ENCODE results near the gene RTN4R.

The RTN4R gene

DNA sequence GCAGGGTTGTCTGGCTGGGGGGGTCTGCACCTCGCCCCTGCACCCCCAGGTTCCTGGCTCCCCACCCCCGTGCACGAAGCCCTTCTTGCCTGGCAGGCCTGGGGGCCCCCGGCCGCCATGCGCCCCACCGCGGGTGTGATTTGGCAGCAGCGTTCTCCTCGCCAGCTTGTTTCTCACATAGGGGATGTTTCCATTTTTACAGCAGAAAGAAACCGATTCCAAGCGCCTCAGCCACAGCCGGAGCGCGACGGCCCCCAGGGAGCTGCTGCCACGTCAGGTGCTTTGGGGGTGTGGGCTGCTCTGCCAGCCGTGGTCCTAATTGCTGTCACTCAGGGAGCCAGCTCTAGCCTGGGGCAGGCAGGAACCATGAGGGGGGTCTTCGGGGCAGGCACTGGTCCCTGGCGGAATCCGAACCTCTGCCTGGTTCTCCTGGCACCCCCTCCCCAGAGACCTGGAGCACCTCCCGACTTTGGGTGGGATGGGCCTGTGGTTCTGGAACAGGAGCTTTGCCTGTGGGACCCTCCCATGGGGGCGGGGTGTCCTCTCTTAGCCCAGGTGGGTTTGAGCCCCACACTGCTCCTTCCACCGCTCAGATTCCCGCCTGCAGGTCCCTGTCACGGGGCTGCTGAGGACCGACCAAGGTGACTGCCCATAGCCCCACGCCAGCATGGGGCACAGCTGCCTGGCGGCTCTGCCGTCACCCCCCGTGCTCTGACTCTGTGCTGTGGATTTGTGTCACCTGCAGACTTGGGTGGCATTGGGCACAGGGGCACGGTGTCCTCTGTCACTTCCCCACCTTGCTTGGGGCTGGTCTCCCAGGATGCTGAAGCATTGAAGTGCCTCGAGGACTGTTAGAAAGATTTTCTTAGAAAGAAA lies 54.0 kb downstream of the RTN4R start:
- H3K36me3 ChIP-seq = no peaks in the 10 kb centered on the region
- H3K4me1 ChIP-seq (ENCODE audit: control insufficient read depth in 1 of 2, insufficient read depth in 1 of 2, low read depth in 1 of 2, low read length in 1 of 2) = no peaks in the 10 kb centered on the region
- H3K4me3 ChIP-seq (ENCODE audit: low read depth in 1 of 2, low read length in 1 of 2) = no peak overlapping the region
- H3K27me3 ChIP-seq = no peaks in the 10 kb centered on the region
- H3K27ac ChIP-seq = no peak overlapping the region
- H3K9me3 ChIP-seq = no peaks in the 10 kb centered on the region
- TF ChIP-seq, protein P1, sequence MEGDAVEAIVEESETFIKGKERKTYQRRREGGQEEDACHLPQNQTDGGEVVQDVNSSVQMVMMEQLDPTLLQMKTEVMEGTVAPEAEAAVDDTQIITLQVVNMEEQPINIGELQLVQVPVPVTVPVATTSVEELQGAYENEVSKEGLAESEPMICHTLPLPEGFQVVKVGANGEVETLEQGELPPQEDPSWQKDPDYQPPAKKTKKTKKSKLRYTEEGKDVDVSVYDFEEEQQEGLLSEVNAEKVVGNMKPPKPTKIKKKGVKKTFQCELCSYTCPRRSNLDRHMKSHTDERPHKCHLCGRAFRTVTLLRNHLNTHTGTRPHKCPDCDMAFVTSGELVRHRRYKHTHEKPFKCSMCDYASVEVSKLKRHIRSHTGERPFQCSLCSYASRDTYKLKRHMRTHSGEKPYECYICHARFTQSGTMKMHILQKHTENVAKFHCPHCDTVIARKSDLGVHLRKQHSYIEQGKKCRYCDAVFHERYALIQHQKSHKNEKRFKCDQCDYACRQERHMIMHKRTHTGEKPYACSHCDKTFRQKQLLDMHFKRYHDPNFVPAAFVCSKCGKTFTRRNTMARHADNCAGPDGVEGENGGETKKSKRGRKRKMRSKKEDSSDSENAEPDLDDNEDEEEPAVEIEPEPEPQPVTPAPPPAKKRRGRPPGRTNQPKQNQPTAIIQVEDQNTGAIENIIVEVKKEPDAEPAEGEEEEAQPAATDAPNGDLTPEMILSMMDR (IDR thresholded peaks at IDR 0.05) = no peak

DNA sequence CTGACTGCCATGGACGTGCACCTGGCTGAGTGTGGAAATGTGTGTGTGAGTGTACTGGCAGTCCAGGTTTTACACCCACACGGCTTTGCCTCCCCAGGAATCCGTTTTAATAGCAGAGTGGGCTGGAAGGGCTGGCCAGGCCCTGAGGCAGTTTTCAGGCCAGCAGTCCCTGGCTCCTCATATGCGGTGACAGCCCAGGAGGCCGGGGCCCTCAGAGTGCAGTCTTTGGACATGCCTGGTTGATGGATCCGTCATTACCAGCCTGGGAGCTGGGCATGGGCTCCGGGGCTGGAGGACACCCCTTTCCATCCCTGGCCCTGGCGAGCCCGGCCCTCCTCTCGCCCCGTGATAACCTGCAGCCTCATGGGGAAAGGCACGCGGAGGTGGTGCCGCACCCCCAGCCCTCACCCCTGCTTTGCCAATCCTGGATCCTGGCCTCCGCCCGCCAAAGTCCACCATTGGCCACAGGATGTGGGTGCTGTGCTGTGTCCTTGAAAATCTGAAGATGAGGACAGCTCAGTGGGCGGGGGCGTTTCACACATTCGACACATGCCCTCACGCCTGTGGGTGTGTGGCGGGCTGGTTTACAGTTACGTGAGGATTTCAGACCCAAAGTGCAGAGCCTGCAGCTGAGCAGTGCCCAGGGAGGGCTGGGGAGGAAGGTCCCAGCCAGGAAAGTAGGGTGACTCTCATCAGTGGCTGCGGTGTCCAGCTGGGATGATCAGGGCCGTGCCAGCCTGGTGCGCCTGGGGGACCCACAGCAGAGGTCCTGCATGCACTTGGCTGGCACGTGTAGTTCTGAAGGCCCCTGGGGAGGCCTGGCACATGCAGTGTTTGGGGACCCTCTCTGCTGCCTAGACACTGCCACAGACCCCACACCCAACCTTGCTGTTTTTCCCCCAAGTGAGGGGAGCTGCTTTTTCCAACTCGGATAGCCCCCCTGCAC lies 55.1 kb downstream of the RTN4R start:
- Histone ChIP-seq H3K4me3 (ENCODE audit: low read depth in 1 of 2, low read length in 1 of 2) (no peak overlapping the region), H3K4me1 (ENCODE audit: control insufficient read depth in 1 of 2, insufficient read depth in 1 of 2, low read depth in 1 of 2, low read length in 1 of 2) (no peaks in the 10 kb centered on the region), H3K27me3 (no peaks in the 10 kb centered on the region), H3K27ac (no peak overlapping the region), H3K9me3 (no peaks in the 10 kb centered on the region), H3K36me3 (no peaks in the 10 kb centered on the region)
- TF ChIP-seq, protein P1 (IDR thresholded peaks at IDR 0.05) = no peak

DNA sequence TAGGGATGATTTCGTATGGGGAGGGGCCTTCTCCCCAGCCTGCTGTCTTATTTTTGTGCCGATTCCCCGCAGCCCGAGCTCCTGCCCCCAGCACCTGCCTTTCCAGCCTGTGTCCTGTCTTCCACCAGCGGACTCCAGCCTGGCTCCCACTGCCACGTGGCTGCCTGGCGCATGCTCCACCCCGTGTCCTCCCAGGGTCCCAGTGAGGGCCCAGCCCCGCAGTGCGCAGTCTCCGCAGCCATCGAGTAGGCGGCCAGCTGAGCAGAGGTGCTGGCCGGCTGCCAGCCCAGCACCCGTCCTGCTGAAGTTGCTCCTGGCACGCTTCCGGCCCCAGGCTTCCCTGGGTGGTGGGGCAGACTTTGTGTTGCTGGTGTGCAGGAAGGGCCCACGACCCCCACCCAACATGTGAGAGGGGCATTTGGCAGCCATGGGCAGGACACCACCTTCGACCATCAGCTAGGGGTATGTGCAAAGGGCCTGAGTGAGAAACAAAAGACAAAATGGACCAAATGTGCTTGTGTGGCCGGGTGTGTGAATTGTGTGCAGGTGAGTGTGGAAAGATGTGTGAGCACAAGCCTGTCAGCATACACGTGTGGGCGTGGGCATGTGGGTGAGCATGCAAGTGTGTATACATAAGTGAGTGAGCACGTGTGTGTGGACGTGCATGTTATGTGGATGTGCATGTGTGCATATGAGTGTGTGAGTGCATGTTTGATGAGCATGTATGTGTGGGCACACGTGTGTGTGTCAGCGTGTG lies 55.9 kb downstream of the RTN4R start:
- H3K27ac ChIP-seq = no peak overlapping the region
- TF ChIP-seq, protein P1 (IDR thresholded peaks at IDR 0.05) = no peak
- H3K4me3 ChIP-seq (ENCODE audit: low read depth in 1 of 2, low read length in 1 of 2) = no peak overlapping the region
- H3K27me3 ChIP-seq = no peaks in the 10 kb centered on the region
- H3K4me1 ChIP-seq (ENCODE audit: control insufficient read depth in 1 of 2, insufficient read depth in 1 of 2, low read depth in 1 of 2, low read length in 1 of 2) = peaks cover 0 to 3% of the 10 kb centered on the region in 2 experiments
- no peaks in the 10 kb centered on the region for H3K36me3 ChIP-seq
- H3K9me3 ChIP-seq = no peaks in the 10 kb centered on the region

DNA sequence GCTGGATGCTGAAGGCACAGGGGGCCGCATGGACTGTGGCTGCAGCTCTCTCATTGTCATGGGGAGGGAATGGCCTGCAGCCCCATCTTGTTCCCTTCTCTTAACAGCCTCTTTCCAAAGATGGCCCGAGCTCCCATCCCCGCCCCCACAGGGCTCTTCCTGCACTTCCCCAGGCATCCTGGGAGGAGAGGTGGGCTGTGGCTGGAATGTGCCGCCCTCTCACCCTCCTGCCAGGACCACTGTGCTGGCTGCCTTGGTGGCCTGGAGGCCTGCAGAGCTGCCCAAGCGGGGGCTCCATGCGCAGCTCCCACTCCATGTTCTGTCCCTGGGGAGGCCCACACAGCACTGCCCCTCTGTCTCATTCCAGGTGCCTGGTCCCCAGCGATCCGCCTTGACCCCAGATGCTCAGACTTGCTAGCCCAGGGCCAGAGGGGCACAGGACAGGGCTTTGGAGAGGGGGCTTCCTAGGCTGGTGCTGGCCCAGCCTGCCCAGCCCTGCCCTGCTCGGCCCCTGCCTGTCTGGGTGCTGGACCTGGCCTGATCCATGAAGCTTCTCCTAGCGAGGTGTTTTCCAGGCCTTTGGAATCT lies 56.6 kb downstream of the RTN4R start:
- no peaks in the 10 kb centered on the region for H3K36me3 ChIP-seq
- H3K4me1 ChIP-seq (ENCODE audit: control insufficient read depth in 1 of 2, insufficient read depth in 1 of 2, low read depth in 1 of 2, low read length in 1 of 2) = peaks cover 6 to 9% of the 10 kb centered on the region in 2 experiments
- H3K27ac ChIP-seq = no peak overlapping the region
- no peaks in the 10 kb centered on the region for H3K9me3 ChIP-seq
- TF ChIP-seq, protein P1 (IDR thresholded peaks at IDR 0.05) = no peak
- no peak overlapping the region for H3K4me3 ChIP-seq (ENCODE audit: low read depth in 1 of 2, low read length in 1 of 2)
- H3K27me3 ChIP-seq = no peaks in the 10 kb centered on the region

Data from neutrophil (primary cell).